Measurements from ENCODE around the gene DAPK2. TPM values are rescaled to one million over a fixed set of nuclear protein-coding genes. Genes with fewer than 3 reads are reported as not detected.

DAPK2 gene
- total and polyA plus RNA-seq, 2 of the 13 experiments (the other 11 are each of a cell fraction or from before 2014, with no cell fraction given) = 0.33 to 0.63 TPM

- TF ChIP-seq, protein P1, sequence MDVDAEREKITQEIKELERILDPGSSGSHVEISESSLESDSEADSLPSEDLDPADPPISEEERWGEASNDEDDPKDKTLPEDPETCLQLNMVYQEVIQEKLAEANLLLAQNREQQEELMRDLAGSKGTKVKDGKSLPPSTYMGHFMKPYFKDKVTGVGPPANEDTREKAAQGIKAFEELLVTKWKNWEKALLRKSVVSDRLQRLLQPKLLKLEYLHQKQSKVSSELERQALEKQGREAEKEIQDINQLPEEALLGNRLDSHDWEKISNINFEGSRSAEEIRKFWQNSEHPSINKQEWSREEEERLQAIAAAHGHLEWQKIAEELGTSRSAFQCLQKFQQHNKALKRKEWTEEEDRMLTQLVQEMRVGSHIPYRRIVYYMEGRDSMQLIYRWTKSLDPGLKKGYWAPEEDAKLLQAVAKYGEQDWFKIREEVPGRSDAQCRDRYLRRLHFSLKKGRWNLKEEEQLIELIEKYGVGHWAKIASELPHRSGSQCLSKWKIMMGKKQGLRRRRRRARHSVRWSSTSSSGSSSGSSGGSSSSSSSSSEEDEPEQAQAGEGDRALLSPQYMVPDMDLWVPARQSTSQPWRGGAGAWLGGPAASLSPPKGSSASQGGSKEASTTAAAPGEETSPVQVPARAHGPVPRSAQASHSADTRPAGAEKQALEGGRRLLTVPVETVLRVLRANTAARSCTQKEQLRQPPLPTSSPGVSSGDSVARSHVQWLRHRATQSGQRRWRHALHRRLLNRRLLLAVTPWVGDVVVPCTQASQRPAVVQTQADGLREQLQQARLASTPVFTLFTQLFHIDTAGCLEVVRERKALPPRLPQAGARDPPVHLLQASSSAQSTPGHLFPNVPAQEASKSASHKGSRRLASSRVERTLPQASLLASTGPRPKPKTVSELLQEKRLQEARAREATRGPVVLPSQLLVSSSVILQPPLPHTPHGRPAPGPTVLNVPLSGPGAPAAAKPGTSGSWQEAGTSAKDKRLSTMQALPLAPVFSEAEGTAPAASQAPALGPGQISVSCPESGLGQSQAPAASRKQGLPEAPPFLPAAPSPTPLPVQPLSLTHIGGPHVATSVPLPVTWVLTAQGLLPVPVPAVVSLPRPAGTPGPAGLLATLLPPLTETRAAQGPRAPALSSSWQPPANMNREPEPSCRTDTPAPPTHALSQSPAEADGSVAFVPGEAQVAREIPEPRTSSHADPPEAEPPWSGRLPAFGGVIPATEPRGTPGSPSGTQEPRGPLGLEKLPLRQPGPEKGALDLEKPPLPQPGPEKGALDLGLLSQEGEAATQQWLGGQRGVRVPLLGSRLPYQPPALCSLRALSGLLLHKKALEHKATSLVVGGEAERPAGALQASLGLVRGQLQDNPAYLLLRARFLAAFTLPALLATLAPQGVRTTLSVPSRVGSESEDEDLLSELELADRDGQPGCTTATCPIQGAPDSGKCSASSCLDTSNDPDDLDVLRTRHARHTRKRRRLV (CRISPR knock-in tag; IDR thresholded peaks at IDR 0.05) = no peak
- no peak for TF ChIP-seq ZNF552 (CRISPR knock-in tag; IDR thresholded peaks at IDR 0.05; ENCODE audit: borderline replicate concordance)
- no peak for TF ChIP-seq ZNF431 (CRISPR knock-in tag; IDR thresholded peaks at IDR 0.05; ENCODE audit: borderline replicate concordance, low read depth)
- TF ChIP-seq SOX13 (IDR thresholded peaks at IDR 0.05) = no peak
- peak in 1 of 2 experiments; percentile 50; a peak in 1 of 4 replicates for TF ChIP-seq SOX13 (CRISPR knock-in tag; conservative IDR thresholded peaks at IDR 0.05 in 1 of 2, IDR thresholded peaks at IDR 0.05 in 1 of 2)
- TF ChIP-seq RBAK (CRISPR knock-in tag; IDR thresholded peaks at IDR 0.05) = no peak
- peak; percentile 18; the same call in 1 of the 2 replicates for TF ChIP-seq KAT8 (CRISPR knock-in tag; IDR thresholded peaks at IDR 0.05)
- no peak for TF ChIP-seq ZNF7 (CRISPR knock-in tag; IDR thresholded peaks at IDR 0.05)
- TF ChIP-seq, protein P2, sequence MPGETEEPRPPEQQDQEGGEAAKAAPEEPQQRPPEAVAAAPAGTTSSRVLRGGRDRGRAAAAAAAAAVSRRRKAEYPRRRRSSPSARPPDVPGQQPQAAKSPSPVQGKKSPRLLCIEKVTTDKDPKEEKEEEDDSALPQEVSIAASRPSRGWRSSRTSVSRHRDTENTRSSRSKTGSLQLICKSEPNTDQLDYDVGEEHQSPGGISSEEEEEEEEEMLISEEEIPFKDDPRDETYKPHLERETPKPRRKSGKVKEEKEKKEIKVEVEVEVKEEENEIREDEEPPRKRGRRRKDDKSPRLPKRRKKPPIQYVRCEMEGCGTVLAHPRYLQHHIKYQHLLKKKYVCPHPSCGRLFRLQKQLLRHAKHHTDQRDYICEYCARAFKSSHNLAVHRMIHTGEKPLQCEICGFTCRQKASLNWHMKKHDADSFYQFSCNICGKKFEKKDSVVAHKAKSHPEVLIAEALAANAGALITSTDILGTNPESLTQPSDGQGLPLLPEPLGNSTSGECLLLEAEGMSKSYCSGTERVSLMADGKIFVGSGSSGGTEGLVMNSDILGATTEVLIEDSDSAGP (CRISPR knock-in tag; IDR thresholded peaks at IDR 0.05; ENCODE audit: borderline replicate concordance) = no peak
- no peak for TF ChIP-seq REPIN1 (CRISPR knock-in tag; IDR thresholded peaks at IDR 0.05; ENCODE audit: borderline replicate concordance, low read depth)
- TF ChIP-seq ZNF329 (CRISPR knock-in tag; IDR thresholded peaks at IDR 0.05; ENCODE audit: low read depth) = no peak
- TF ChIP-seq, protein P3, sequence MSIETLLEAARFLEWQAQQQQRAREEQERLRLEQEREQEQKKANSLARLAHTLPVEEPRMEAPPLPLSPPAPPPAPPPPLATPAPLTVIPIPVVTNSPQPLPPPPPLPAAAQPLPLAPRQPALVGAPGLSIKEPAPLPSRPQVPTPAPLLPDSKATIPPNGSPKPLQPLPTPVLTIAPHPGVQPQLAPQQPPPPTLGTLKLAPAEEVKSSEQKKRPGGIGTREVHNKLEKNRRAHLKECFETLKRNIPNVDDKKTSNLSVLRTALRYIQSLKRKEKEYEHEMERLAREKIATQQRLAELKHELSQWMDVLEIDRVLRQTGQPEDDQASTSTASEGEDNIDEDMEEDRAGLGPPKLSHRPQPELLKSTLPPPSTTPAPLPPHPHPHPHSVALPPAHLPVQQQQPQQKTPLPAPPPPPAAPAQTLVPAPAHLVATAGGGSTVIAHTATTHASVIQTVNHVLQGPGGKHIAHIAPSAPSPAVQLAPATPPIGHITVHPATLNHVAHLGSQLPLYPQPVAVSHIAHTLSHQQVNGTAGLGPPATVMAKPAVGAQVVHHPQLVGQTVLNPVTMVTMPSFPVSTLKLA (IDR thresholded peaks at IDR 0.05) = no peak
- no peak for TF ChIP-seq KDM5A (IDR thresholded peaks at IDR 0.05; ENCODE audit: borderline replicate concordance, low read length)
- no peak for TF ChIP-seq EEA1 (CRISPR knock-in tag; IDR thresholded peaks at IDR 0.05; ENCODE audit: borderline replicate concordance)
- TF ChIP-seq ZNF205 (CRISPR knock-in tag; IDR thresholded peaks at IDR 0.05) = no peak
- TF ChIP-seq ZNF10 (CRISPR knock-in tag; IDR thresholded peaks at IDR 0.05; ENCODE audit: borderline replicate concordance, low read depth) = no peak
- no peak for TF ChIP-seq ZNF451 (CRISPR knock-in tag; IDR thresholded peaks at IDR 0.05)
- no peak for TF ChIP-seq ATRX (CRISPR knock-in tag; IDR thresholded peaks at IDR 0.05; ENCODE audit: borderline replicate concordance)
- peak; percentile 56 for TF ChIP-seq SAP130 (CRISPR knock-in tag; IDR thresholded peaks at IDR 0.05; ENCODE audit: low read depth)
- TF ChIP-seq ZNF501 (CRISPR knock-in tag; IDR thresholded peaks at IDR 0.05) = no peak
These were observed 24.9 kb upstream of the DAPK2 start (continued) for GRCh38 chr15:64070965-64071851.

All from HepG2 (cell line).